WTC11 (cell line): ENCODE data around the gene TMPRSS13. TPM values are rescaled to one million over a fixed set of nuclear protein-coding genes. Genes with fewer than 3 reads are reported as not detected.

ENCODE experiments used
- ATAC-seq: fragments of 200-7000 bp; cut with Tn5 transposase; 2 replicates; pipeline ENCODE4 v1.10.0; 2021; ENCODE audit warnings: mild to moderate bottlenecking, moderate library complexity
- CTCF ChIA-PET: fragments of 300-600 bp; sonication (Branson Sonifier 250); formaldehyde crosslinking; loops from one replicate; lab custom pipeline; 2021; ENCODE audit warnings: antibody characterized with exemption; lab: Charles Lee
- POLR2A ChIA-PET: fragments of 350-600 bp; sonication (Branson Sonifier 250); formaldehyde crosslinking; loops from one replicate; lab custom pipeline; 2021; ENCODE audit warnings: antibody characterized with exemption; lab: Charles Lee
- DNase-seq: peaks from one replicate; pipeline ENCODE4 v3.0.0; 2021; ENCODE audit warnings: low spot score
- H3K27ac Mint-ChIP-seq: 2 replicates; pipeline ENCODE4 v1.8.0; 2021; ENCODE audit warnings: mixed read lengths
- H3K27me3 Mint-ChIP-seq: 2 replicates; pipeline ENCODE4 v1.8.0; 2021; ENCODE audit warnings: low read depth, mild to moderate bottlenecking, moderate library complexity, mixed read lengths
- H3K36me3 Mint-ChIP-seq: 2 replicates; pipeline ENCODE4 v1.8.0; 2021; ENCODE audit warnings: mixed read lengths
- H3K4me1 Mint-ChIP-seq: 2 replicates; pipeline ENCODE4 v1.8.0; 2022; ENCODE audit warnings: mixed read lengths
- H3K4me3 Mint-ChIP-seq: 2 replicates; pipeline ENCODE4 v1.8.0; 2021; ENCODE audit warnings: mild to moderate bottlenecking, moderate library complexity, mixed read lengths
- H3K9me3 Mint-ChIP-seq: 2 replicates; pipeline ENCODE4 v1.8.0; 2021; ENCODE audit warnings: mixed read lengths
- ATF1 ChIP-seq: sonication (generic); formaldehyde crosslinking; IDR thresholded peaks from 2 replicates; pipeline ENCODE4 v1.8.1; 2023; ENCODE audit warnings: mild to moderate bottlenecking, moderate library complexity, missing genetic modification reagents
- CBFB ChIP-seq: sonication (generic); formaldehyde crosslinking; IDR thresholded peaks from 2 replicates; pipeline ENCODE4 v1.8.1; 2022; ENCODE audit warnings: mild to moderate bottlenecking, low read depth, missing genetic modification reagents
- ETV6 ChIP-seq: sonication (generic); formaldehyde crosslinking; IDR thresholded peaks from 2 replicates; pipeline ENCODE4 v1.8.1; 2022; ENCODE audit warnings: mild to moderate bottlenecking, missing genetic modification reagents
- FOXK1 ChIP-seq: sonication (generic); formaldehyde crosslinking; IDR thresholded peaks from 2 replicates; pipeline ENCODE4 v1.8.0; 2022; ENCODE audit warnings: mild to moderate bottlenecking, moderate library complexity, missing genetic modification reagents
- GABPB1 ChIP-seq: sonication (generic); formaldehyde crosslinking; IDR thresholded peaks from 2 replicates; pipeline ENCODE4 v1.8.1; 2023; ENCODE audit warnings: mild to moderate bottlenecking, missing genetic modification reagents
- GTF2I ChIP-seq: fragments of 250-450 bp; sonication (Bioruptor Pico); conservative IDR thresholded peaks from 2 replicates; pipeline ENCODE4 v1.4.0; 2021; ENCODE audit warnings: mild to moderate bottlenecking
- HMGA2 ChIP-seq: fragments of 250-450 bp; sonication (Bioruptor Pico); IDR thresholded peaks from 2 replicates; pipeline ENCODE4 v1.4.0; 2021; ENCODE audit warnings: mild to moderate bottlenecking, moderate library complexity
- IRF2 ChIP-seq: sonication (generic); formaldehyde crosslinking; IDR thresholded peaks from 2 replicates; pipeline ENCODE4 v1.8.0; 2022; ENCODE audit warnings: low read depth, missing genetic modification reagents, borderline replicate concordance
- MLX ChIP-seq: sonication (generic); formaldehyde crosslinking; IDR thresholded peaks from 2 replicates; pipeline ENCODE4 v1.8.1; 2023; ENCODE audit warnings: mild to moderate bottlenecking, missing genetic modification reagents, moderate library complexity
- MXD4 ChIP-seq: fragments of 250-450 bp; sonication (Bioruptor Pico); IDR thresholded peaks from 2 replicates; pipeline ENCODE4 v1.8.0; 2021; ENCODE audit warnings: mild to moderate bottlenecking, moderate library complexity, borderline replicate concordance
- NFYB ChIP-seq: sonication (generic); formaldehyde crosslinking; conservative IDR thresholded peaks from 2 replicates; pipeline ENCODE4 v1.8.0; 2022; ENCODE audit warnings: low read depth, missing genetic modification reagents
- OVOL2 ChIP-seq: fragments of 250-450 bp; sonication (Bioruptor Pico); IDR thresholded peaks from 2 replicates; pipeline ENCODE4 v1.9.0; 2021; ENCODE audit warnings: mild to moderate bottlenecking, borderline replicate concordance
- PRRX2 ChIP-seq: fragments of 250-450 bp; sonication (Bioruptor Pico); IDR thresholded peaks from 2 replicates; pipeline ENCODE4 v1.8.0; 2021; ENCODE audit warnings: mild to moderate bottlenecking
- STAT6 ChIP-seq: sonication (generic); formaldehyde crosslinking; conservative IDR thresholded peaks from 2 replicates; pipeline ENCODE4 v1.8.1; 2023; ENCODE audit warnings: mild to moderate bottlenecking, low read depth, missing genetic modification reagents, moderate library complexity
- TCF7 ChIP-seq: sonication (generic); formaldehyde crosslinking; IDR thresholded peaks from 2 replicates; pipeline ENCODE4 v1.8.0; 2022; ENCODE audit warnings: mild to moderate bottlenecking, low read depth, missing genetic modification reagents, moderate library complexity
- USF2 ChIP-seq: sonication (generic); formaldehyde crosslinking; IDR thresholded peaks from 2 replicates; pipeline ENCODE4 v1.8.1; 2023; ENCODE audit warnings: mild to moderate bottlenecking, missing genetic modification reagents, moderate library complexity
- ZNF121 ChIP-seq: sonication (generic); formaldehyde crosslinking; IDR thresholded peaks from 2 replicates; pipeline ENCODE4 v1.8.0; 2023; ENCODE audit warnings: missing genetic modification reagents
- ZNF219 ChIP-seq: sonication (generic); formaldehyde crosslinking; IDR thresholded peaks from 2 replicates; pipeline ENCODE4 v1.8.0; 2023; ENCODE audit warnings: missing genetic modification reagents, mild to moderate bottlenecking, borderline replicate concordance
- ZNF263 ChIP-seq: sonication (generic); formaldehyde crosslinking; IDR thresholded peaks from 2 replicates; pipeline ENCODE4 v1.8.1; 2022; ENCODE audit warnings: low read depth, mild to moderate bottlenecking, moderate library complexity, missing genetic modification reagents
- total RNA-seq: library from RNA; stranded (reverse); gene quantifications from 3 replicates; pipeline ENCODE4 v1.2.3, GENCODE V29; 2021
- TF ChIP-seq, protein P1 (sequence below): fragments of 250-450 bp; sonication (Bioruptor Pico); IDR thresholded peaks from 2 replicates; pipeline ENCODE4 v1.9.0; 2021; ENCODE audit warnings: moderate library complexity, mild to moderate bottlenecking, inconsistent platforms, borderline replicate concordance
- TF ChIP-seq, protein P2 (sequence below): sonication (generic); formaldehyde crosslinking; IDR thresholded peaks from 2 replicates; pipeline ENCODE4 v1.8.1; 2022; ENCODE audit warnings: mild to moderate bottlenecking, missing genetic modification reagents, moderate library complexity, borderline replicate concordance
- TF ChIP-seq, protein P3 (sequence below): sonication (generic); formaldehyde crosslinking; conservative IDR thresholded peaks from 2 replicates; pipeline ENCODE4 v1.8.1; 2022; ENCODE audit warnings: mild to moderate bottlenecking, missing genetic modification reagents
- TF ChIP-seq, protein P4 (sequence below): sonication (generic); formaldehyde crosslinking; IDR thresholded peaks from 2 replicates; pipeline ENCODE4 v1.8.1; 2022; ENCODE audit warnings: mild to moderate bottlenecking, moderate library complexity, missing genetic modification reagents
- TF ChIP-seq, protein P5 (sequence below): sonication (generic); formaldehyde crosslinking; IDR thresholded peaks from 2 replicates; pipeline ENCODE4 v1.8.1; 2022; ENCODE audit warnings: low read depth, missing genetic modification reagents, borderline replicate concordance

The TMPRSS13 gene
- total RNA-seq, 1 experiment from 2014 or later: 0.63 TPM

DNA sequence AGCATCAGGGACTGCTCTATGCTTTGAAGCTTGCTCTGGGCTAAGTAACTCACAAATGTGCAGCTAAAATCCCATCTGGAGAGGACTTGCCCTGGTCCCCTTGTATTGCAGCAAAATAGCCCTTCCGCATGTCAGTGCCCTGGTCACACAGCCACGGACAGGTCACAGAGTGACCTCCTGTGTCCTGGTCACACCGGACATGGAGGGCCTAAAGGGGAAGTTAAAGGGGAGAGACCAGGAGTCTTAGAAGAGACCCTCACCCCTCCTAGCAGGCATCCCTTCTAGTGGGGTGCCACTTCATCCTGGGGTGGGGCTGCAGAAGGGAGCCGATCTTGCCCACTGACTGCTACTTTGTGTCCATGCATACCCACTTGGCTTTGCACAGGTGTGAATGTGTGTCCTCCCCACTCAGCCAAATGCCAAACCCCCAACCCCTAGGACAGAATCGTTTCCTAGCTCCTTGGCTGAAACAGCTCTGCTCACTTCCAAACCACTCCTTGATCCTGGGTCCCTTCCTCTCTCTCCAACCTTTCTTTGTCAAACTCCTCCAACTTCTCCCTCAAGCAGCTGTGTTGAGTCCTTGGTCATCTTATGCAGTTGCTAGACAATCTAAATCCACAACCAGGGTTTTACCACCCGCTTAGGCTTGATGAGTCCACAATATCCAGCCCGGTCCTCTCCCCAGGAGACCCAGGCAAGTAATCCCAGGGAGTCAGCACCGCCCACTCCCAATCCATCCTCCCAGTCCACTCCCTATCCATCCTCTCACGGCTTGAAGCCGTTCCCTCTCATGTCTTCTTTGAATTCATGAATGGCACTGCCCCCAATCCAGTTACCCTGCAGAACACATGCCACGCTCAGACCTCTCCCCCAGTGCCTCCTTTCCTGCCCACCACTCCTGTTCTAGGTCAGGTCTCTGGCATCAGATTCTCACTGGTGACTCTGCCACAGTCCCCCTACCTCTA is 49.4 kb downstream of the TMPRSS13 start:
- Mint-ChIP-seq H3K4me1 (peaks cover 37% of the 10 kb centered on the region), H3K36me3 (no peaks in the 10 kb centered on the region), H3K9me3 (no peaks in the 10 kb centered on the region), H3K27me3 (peaks cover 64% of the 10 kb centered on the region), H3K4me3 (no peak overlapping the region), H3K27ac (no peak overlapping the region)
- ChIA-PET CTCF (interaction anchor here (1.0 kb wide), 1 partner anchor 67 kb away, joined by 3 read pairs; no protein-coding TSS in a partner anchor), POLR2A (no interaction called here)
- DNase-seq (no peak), ATAC-seq (no peak)
- TF ChIP-seq, protein P1, sequence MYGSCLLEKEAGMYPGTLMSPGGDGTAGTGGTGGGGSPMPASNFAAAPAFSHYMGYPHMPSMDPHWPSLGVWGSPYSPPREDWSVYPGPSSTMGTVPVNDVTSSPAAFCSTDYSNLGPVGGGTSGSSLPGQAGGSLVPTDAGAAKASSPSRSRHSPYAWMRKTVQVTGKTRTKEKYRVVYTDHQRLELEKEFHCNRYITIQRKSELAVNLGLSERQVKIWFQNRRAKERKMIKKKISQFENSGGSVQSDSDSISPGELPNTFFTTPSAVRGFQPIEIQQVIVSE (CRISPR knock-in tag): no peak
- TF ChIP-seq, protein P2, sequence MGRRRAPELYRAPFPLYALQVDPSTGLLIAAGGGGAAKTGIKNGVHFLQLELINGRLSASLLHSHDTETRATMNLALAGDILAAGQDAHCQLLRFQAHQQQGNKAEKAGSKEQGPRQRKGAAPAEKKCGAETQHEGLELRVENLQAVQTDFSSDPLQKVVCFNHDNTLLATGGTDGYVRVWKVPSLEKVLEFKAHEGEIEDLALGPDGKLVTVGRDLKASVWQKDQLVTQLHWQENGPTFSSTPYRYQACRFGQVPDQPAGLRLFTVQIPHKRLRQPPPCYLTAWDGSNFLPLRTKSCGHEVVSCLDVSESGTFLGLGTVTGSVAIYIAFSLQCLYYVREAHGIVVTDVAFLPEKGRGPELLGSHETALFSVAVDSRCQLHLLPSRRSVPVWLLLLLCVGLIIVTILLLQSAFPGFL (CRISPR knock-in tag): no peak
- TF ChIP-seq CBFB (CRISPR knock-in tag) (no peak), STAT6 (CRISPR knock-in tag) (no peak), NFYB (no peak), ZNF219 (CRISPR knock-in tag) (no peak), ATF1 (CRISPR knock-in tag) (no peak)
- TF ChIP-seq, protein P3, sequence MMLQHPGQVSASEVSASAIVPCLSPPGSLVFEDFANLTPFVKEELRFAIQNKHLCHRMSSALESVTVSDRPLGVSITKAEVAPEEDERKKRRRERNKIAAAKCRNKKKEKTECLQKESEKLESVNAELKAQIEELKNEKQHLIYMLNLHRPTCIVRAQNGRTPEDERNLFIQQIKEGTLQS (CRISPR knock-in tag): no peak

GRCh38 chr11:117878939-117879475 is 50.2 kb downstream of the TMPRSS13 start:
- DNase-seq (no peak), ATAC-seq (no peak)
- Mint-ChIP-seq H3K4me1 (peaks cover 40% of the 10 kb centered on the region), H3K27ac (no peak overlapping the region), H3K9me3 (no peaks in the 10 kb centered on the region), H3K36me3 (no peaks in the 10 kb centered on the region), H3K4me3 (no peak overlapping the region), H3K27me3 (peaks cover 70% of the 10 kb centered on the region)
- POLR2A ChIA-PET: no interaction called here
- CTCF ChIA-PET: interaction anchor here (1.0 kb wide), 1 partner anchor 67 kb away, joined by 3 read pairs; no protein-coding TSS in a partner anchor
- TF ChIP-seq ZNF263 (CRISPR knock-in tag): no peak
- TF ChIP-seq PRRX2 (CRISPR knock-in tag): no peak
- TF ChIP-seq IRF2 (CRISPR knock-in tag): no peak
- TF ChIP-seq FOXK1 (CRISPR knock-in tag): no peak
- no peak for TF ChIP-seq GTF2I
- TF ChIP-seq, protein P4, sequence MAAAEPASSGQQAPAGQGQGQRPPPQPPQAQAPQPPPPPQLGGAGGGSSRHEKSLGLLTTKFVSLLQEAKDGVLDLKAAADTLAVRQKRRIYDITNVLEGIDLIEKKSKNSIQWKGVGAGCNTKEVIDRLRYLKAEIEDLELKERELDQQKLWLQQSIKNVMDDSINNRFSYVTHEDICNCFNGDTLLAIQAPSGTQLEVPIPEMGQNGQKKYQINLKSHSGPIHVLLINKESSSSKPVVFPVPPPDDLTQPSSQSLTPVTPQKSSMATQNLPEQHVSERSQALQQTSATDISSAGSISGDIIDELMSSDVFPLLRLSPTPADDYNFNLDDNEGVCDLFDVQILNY: no peak
- no peak for TF ChIP-seq MXD4 (CRISPR knock-in tag)
- TF ChIP-seq, protein P5, sequence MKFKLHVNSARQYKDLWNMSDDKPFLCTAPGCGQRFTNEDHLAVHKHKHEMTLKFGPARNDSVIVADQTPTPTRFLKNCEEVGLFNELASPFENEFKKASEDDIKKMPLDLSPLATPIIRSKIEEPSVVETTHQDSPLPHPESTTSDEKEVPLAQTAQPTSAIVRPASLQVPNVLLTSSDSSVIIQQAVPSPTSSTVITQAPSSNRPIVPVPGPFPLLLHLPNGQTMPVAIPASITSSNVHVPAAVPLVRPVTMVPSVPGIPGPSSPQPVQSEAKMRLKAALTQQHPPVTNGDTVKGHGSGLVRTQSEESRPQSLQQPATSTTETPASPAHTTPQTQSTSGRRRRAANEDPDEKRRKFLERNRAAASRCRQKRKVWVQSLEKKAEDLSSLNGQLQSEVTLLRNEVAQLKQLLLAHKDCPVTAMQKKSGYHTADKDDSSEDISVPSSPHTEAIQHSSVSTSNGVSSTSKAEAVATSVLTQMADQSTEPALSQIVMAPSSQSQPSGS (CRISPR knock-in tag): no peak
- no peak for TF ChIP-seq MLX (CRISPR knock-in tag)
- no peak for TF ChIP-seq USF2 (CRISPR knock-in tag)
- TF ChIP-seq ETV6 (CRISPR knock-in tag): no peak
- no peak for TF ChIP-seq OVOL2 (CRISPR knock-in tag)
- TF ChIP-seq HMGA2: no peak
- TF ChIP-seq TCF7 (CRISPR knock-in tag): no peak
- no peak for TF ChIP-seq ZNF121
- no peak for TF ChIP-seq GABPB1 (CRISPR knock-in tag)
